Measurements from ENCODE around the gene POLA1.
"Not testable (repeated sequence)": the region's sequence is repeated elsewhere in the genome, so short reads cannot be mapped to it uniquely, and the experiment has no call there.

POLA1 gene

DNA sequence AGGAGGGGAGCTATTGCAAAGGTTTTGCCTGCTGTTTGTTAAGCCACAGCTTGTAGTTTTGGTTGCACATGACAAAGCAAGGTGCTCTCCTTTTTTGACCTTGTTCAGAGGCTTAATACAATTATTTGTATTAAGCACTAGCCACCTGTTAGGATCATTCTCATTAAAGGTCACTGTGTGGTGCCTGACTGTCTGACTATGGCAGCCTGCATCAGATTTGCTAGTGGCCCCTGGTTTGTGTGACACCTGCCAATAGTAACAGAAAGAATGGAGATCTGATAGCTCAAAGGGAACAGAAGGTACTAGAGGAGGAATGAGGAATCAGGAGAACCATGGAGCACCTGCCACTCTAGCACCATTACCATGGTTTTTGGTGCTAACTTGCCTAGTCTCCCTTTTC, 102.5 kb downstream of the POLA1 start:
- H3K4me3 ChIP-seq (ENCODE audit: low read length): no peak overlapping the region
- no peaks in the 10 kb centered on the region for H3K9me3 ChIP-seq (ENCODE audit: control insufficient read depth, insufficient read depth, low read length)
- DNase-seq (ENCODE audit: low read depth, low spot score): no peak
- no peaks in the 10 kb centered on the region for H3K4me1 ChIP-seq (ENCODE audit: control insufficient read depth, insufficient read depth, low read length)
- H3K27ac ChIP-seq (ENCODE audit: low read length): no peak overlapping the region
- no peaks in the 10 kb centered on the region for H3K36me3 ChIP-seq (ENCODE audit: control insufficient read depth, insufficient read depth, low read length)
- H3K27me3 ChIP-seq (ENCODE audit: control insufficient read depth, insufficient read depth, low read length): no peaks in the 10 kb centered on the region

- no peak overlapping the region for H3K4me3 ChIP-seq (ENCODE audit: low read length)
- WGBS (ENCODE audit: insufficient coverage, insufficient read length): no CpG with 5 or more reads among the region's 4 CpGs
- DNase-seq (ENCODE audit: low read depth, low spot score): no peak
- H3K4me1 ChIP-seq (ENCODE audit: control insufficient read depth, insufficient read depth, low read length): no peaks in the 10 kb centered on the region
- no peaks in the 10 kb centered on the region for H3K9me3 ChIP-seq (ENCODE audit: control insufficient read depth, insufficient read depth, low read length)
- no peaks in the 10 kb centered on the region for H3K27me3 ChIP-seq (ENCODE audit: control insufficient read depth, insufficient read depth, low read length)
- no peak overlapping the region for H3K27ac ChIP-seq (ENCODE audit: low read length)
- H3K36me3 ChIP-seq (ENCODE audit: control insufficient read depth, insufficient read depth, low read length): no peaks in the 10 kb centered on the region
Measured at GRCh38 chrX:24799078-24799477, 105.4 kb downstream of the POLA1 start.

DNA sequence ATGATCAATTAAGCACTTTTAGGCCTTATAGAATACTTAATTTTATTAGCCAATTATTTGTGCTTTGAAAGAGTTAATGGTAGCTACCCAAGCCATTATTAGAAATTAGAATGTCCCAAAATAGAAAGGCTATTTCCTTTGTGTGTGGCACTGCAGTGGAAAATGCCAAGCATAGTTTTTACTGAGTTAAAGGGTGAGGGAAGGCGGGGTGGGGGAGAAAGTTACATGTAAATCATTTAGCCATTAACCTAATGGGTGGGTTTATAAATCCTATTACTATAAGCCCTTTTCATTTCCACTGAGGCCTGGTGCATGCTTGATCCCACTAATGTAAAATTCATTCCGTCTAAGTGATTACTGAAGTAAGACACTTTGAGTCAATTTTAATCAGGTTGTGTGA, 105.8 kb downstream of the POLA1 start:
- DNase-seq (ENCODE audit: low read depth, low spot score): no peak
- Histone ChIP-seq H3K4me3 (ENCODE audit: low read length) (no peak overlapping the region), H3K4me1 (ENCODE audit: control insufficient read depth, insufficient read depth, low read length) (no peaks in the 10 kb centered on the region), H3K27me3 (ENCODE audit: control insufficient read depth, insufficient read depth, low read length) (no peaks in the 10 kb centered on the region), H3K9me3 (ENCODE audit: control insufficient read depth, insufficient read depth, low read length) (no peaks in the 10 kb centered on the region), H3K36me3 (ENCODE audit: control insufficient read depth, insufficient read depth, low read length) (no peaks in the 10 kb centered on the region), H3K27ac (ENCODE audit: low read length) (no peak overlapping the region)
- WGBS (ENCODE audit: insufficient coverage, insufficient read length): no CpG with 5 or more reads among the region's 2 CpGs

DNA sequence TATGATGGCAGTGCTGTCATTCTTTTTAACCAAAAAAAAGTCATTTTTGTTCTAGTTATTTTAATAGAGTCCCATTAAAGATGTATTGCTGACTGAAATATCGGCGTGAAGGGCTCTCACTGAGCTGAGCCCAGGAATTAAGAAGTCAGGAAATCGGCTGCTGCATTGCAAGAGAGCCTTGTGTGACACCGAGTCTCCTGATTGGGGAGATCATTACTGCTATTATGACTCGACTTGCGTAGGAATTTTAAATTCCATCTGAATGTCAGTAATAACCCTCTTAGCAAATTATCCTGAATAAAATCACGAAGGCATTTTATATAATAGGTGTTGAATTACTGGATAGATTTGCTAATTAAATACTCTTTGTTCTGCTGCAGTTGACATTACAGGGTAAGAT, 111.5 kb downstream of the POLA1 start:
- Histone ChIP-seq H3K4me1 (ENCODE audit: control insufficient read depth, insufficient read depth, low read length) (no peaks in the 10 kb centered on the region), H3K27me3 (ENCODE audit: control insufficient read depth, insufficient read depth, low read length) (no peaks in the 10 kb centered on the region), H3K9me3 (ENCODE audit: control insufficient read depth, insufficient read depth, low read length) (no peaks in the 10 kb centered on the region), H3K4me3 (ENCODE audit: low read length) (no peak overlapping the region), H3K36me3 (ENCODE audit: control insufficient read depth, insufficient read depth, low read length) (no peaks in the 10 kb centered on the region), H3K27ac (ENCODE audit: low read length) (no peak overlapping the region)
- no peak for DNase-seq (ENCODE audit: low read depth, low spot score)
- WGBS (ENCODE audit: insufficient coverage, insufficient read length): no CpG with 5 or more reads among the region's 7 CpGs

- H3K4me1 ChIP-seq (ENCODE audit: control insufficient read depth, insufficient read depth, low read length); H3K27ac ChIP-seq (ENCODE audit: low read length); DNase-seq (ENCODE audit: low read depth, low spot score); H3K27me3 ChIP-seq (ENCODE audit: control insufficient read depth, insufficient read depth, low read length); H3K9me3 ChIP-seq (ENCODE audit: control insufficient read depth, insufficient read depth, low read length); H3K4me3 ChIP-seq (ENCODE audit: low read length); H3K36me3 ChIP-seq (ENCODE audit: control insufficient read depth, insufficient read depth, low read length): not testable (repeated sequence)
- WGBS (ENCODE audit: insufficient coverage, insufficient read length): no CpG with 5 or more reads among the region's 2 CpGs
Measured at GRCh38 chrX:24819807-24820206, 126.1 kb downstream of the POLA1 start.

DNA sequence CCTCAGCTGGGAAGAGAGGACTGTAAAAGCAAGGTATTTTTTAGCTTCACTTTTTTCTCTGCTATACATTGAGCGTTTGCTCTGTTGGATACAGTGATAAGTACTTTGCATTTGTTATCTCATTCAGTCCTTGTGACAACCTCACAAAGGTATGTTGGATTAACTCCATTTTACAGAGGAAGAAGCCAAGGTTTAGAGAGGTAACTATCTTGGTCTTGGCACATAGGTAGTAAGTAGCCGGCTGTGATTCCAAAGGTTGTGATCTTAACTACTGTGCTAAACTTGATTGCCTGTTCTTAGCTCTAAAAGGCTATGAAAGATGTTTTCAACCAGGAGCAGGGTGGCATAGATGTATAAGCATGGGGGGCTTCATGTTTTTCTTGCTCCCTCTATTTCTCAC, 134.4 kb downstream of the POLA1 start:
- no peak overlapping the region for H3K4me3 ChIP-seq (ENCODE audit: low read length)
- no CpG with 5 or more reads among the region's 2 CpGs for WGBS (ENCODE audit: insufficient coverage, insufficient read length)
- no peak overlapping the region for H3K27ac ChIP-seq (ENCODE audit: low read length)
- no peak for DNase-seq (ENCODE audit: low read depth, low spot score)
- H3K9me3 ChIP-seq (ENCODE audit: control insufficient read depth, insufficient read depth, low read length): no peaks in the 10 kb centered on the region
- H3K36me3 ChIP-seq (ENCODE audit: control insufficient read depth, insufficient read depth, low read length): peaks cover 2% of the 10 kb centered on the region; the same call in 1 of the 2 replicates
- no peaks in the 10 kb centered on the region for H3K4me1 ChIP-seq (ENCODE audit: control insufficient read depth, insufficient read depth, low read length)
- H3K27me3 ChIP-seq (ENCODE audit: control insufficient read depth, insufficient read depth, low read length): no peaks in the 10 kb centered on the region

DNA sequence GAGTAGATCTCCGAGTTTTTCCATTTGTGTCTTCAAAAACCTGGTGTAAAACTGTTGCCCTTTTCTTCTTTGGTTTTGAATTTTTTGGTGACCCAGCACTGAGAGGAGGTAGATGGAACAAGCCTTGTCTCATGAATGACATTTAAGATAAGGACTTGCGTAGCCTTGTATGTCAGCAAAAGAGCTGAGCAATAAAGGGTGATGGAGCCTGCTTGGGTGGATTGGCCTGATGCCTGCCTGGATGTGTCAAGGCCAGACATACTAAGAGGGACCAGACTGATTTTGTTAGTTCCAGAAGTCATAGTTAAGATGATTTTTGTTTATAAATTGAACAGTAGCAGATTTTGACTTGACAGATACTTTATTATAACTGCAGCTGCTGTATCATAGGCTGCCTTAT, 134.9 kb downstream of the POLA1 start:
- WGBS (ENCODE audit: insufficient coverage, insufficient read length): no CpG with 5 or more reads among the region's 2 CpGs
- H3K36me3 ChIP-seq (ENCODE audit: control insufficient read depth, insufficient read depth, low read length): peaks cover 2% of the 10 kb centered on the region; the same call in 1 of the 2 replicates
- H3K27me3 ChIP-seq (ENCODE audit: control insufficient read depth, insufficient read depth, low read length): no peaks in the 10 kb centered on the region
- DNase-seq (ENCODE audit: low read depth, low spot score): no peak
- no peak overlapping the region for H3K27ac ChIP-seq (ENCODE audit: low read length)
- H3K4me1 ChIP-seq (ENCODE audit: control insufficient read depth, insufficient read depth, low read length): no peaks in the 10 kb centered on the region
- H3K4me3 ChIP-seq (ENCODE audit: low read length): no peak overlapping the region
- no peaks in the 10 kb centered on the region for H3K9me3 ChIP-seq (ENCODE audit: control insufficient read depth, insufficient read depth, low read length)

- H3K4me1 ChIP-seq (ENCODE audit: control insufficient read depth, insufficient read depth, low read length): no peaks in the 10 kb centered on the region
- H3K36me3 ChIP-seq (ENCODE audit: control insufficient read depth, insufficient read depth, low read length): no peaks in the 10 kb centered on the region
- no peaks in the 10 kb centered on the region for H3K9me3 ChIP-seq (ENCODE audit: control insufficient read depth, insufficient read depth, low read length)
- WGBS (ENCODE audit: insufficient coverage, insufficient read length): no CpG with 5 or more reads among the region's 5 CpGs
- no peak overlapping the region for H3K4me3 ChIP-seq (ENCODE audit: low read length)
- no peak overlapping the region for H3K27ac ChIP-seq (ENCODE audit: low read length)
- DNase-seq (ENCODE audit: low read depth, low spot score): no peak
- no peaks in the 10 kb centered on the region for H3K27me3 ChIP-seq (ENCODE audit: control insufficient read depth, insufficient read depth, low read length)
Measured at GRCh38 chrX:24833695-24834094, 140.0 kb downstream of the POLA1 start.

- no peaks in the 10 kb centered on the region for H3K4me1 ChIP-seq (ENCODE audit: control insufficient read depth, insufficient read depth, low read length)
- H3K4me3 ChIP-seq (ENCODE audit: low read length): no peak overlapping the region
- no peak for DNase-seq (ENCODE audit: low read depth, low spot score)
- no peaks in the 10 kb centered on the region for H3K27me3 ChIP-seq (ENCODE audit: control insufficient read depth, insufficient read depth, low read length)
- no peak overlapping the region for H3K27ac ChIP-seq (ENCODE audit: low read length)
- H3K9me3 ChIP-seq (ENCODE audit: control insufficient read depth, insufficient read depth, low read length): no peaks in the 10 kb centered on the region
- H3K36me3 ChIP-seq (ENCODE audit: control insufficient read depth, insufficient read depth, low read length): no peaks in the 10 kb centered on the region
Measured at GRCh38 chrX:24837966-24838365, 144.2 kb downstream of the POLA1 start.

DNA sequence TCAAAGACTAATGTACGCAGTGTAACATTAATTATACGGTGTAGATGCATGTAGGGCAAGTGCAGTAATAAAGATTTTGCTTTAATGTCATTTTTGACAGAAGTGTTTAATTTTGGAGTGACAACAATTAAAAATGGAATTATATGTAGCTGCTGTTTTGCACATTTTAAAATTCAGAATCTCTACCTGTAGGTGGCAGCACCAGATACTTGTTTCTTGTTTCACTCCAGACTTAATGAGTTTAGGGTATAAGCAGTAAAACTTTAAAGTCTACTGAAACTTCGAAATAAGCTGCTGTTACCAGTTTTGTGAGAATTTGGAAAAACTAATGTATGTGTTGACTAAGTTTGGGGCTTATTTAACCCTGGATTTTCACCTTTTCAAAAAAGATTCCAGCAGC, 144.9 kb downstream of the POLA1 start:
- no peaks in the 10 kb centered on the region for H3K36me3 ChIP-seq (ENCODE audit: control insufficient read depth, insufficient read depth, low read length)
- no peak for DNase-seq (ENCODE audit: low read depth, low spot score)

DNA sequence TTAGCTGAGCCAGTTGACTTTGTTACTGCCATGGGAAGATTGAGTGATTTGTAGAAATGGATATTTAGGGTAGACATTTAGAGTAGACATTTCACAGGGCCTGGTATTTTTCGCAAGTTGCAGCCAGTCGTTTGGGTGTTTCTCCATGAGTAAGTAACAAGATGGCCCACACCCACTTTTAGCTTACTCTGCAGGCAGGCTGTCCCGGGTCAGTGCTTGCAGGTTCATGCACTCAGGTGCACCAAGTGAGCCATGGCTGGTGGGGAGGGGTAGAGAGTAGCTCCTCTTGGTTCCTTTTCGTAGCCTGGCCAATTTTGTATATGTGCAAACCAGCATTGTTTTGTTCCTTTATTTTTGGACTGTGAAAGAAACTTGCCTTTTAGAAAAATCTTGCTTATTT, 145.6 kb downstream of the POLA1 start:
- no peak for DNase-seq (ENCODE audit: low read depth, low spot score)
- no peaks in the 10 kb centered on the region for H3K27me3 ChIP-seq (ENCODE audit: control insufficient read depth, insufficient read depth, low read length)
- H3K4me1 ChIP-seq (ENCODE audit: control insufficient read depth, insufficient read depth, low read length): no peaks in the 10 kb centered on the region
- no peak overlapping the region for H3K4me3 ChIP-seq (ENCODE audit: low read length)
- no peaks in the 10 kb centered on the region for H3K9me3 ChIP-seq (ENCODE audit: control insufficient read depth, insufficient read depth, low read length)
- no CpG with 5 or more reads among the region's 4 CpGs for WGBS (ENCODE audit: insufficient coverage, insufficient read length)
- H3K36me3 ChIP-seq (ENCODE audit: control insufficient read depth, insufficient read depth, low read length): no peaks in the 10 kb centered on the region
- no peak overlapping the region for H3K27ac ChIP-seq (ENCODE audit: low read length)

More for the DNA sequence above, 144.9 kb downstream of the POLA1 start:
- H3K4me3 ChIP-seq (ENCODE audit: low read length): no peak overlapping the region
- no peaks in the 10 kb centered on the region for H3K4me1 ChIP-seq (ENCODE audit: control insufficient read depth, insufficient read depth, low read length)
- no peak overlapping the region for H3K27ac ChIP-seq (ENCODE audit: low read length)
- H3K27me3 ChIP-seq (ENCODE audit: control insufficient read depth, insufficient read depth, low read length): no peaks in the 10 kb centered on the region
- H3K9me3 ChIP-seq (ENCODE audit: control insufficient read depth, insufficient read depth, low read length): no peaks in the 10 kb centered on the region
- no CpG with 5 or more reads among the region's 3 CpGs for WGBS (ENCODE audit: insufficient coverage, insufficient read length)
